Suppressor macrophage treated with lipopolysaccharide for 4 hours (primary cell): Measurements from ENCODE around the gene ANKLE2.
"Not testable (repeated sequence)": the region's sequence is repeated elsewhere in the genome, so short reads cannot be mapped to it uniquely, and the experiment has no call there.

Experiments
- DNase-seq: peaks from one replicate; pipeline ENCODE4 v3.0.0-alpha.2; 2020

ANKLE2 gene

DNA sequence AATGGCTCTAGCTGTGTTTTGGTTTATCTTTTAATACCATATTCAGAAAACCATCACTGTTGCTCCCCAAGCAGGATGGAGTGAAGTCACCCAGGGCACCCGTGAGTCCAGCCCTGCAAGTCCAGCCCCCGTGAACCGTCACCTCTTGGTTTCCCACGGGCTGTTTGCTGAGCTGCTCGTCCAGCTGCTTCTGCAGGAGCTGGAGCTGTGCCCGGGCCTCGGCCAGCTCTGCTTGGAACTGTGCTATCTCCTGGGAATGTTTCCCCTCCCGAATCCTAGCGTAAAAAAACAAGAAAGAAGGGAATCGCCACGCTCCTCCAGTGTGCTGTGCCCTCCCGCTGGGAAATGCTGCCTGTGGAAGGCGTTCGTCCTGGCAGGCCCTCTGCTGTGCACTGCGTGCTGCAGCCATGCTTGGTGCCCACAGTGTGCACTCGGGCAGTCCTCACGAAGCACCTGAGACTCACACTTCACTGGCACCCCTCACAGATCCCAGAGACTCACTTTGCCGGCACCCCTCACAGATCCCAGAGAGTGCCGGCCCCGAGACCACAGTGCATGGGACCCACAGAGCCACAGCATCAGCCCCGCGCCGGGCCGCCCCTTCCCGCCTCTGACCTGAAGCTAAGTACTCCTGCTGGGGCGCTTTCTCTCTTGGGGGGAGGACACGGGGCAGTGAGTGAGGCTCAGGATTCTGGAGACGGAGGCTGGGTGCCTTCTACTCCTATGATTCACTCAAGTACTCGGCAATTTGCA is 15.4 kb upstream of the ANKLE2 start:
- DNase-seq, result no peak

DNA sequence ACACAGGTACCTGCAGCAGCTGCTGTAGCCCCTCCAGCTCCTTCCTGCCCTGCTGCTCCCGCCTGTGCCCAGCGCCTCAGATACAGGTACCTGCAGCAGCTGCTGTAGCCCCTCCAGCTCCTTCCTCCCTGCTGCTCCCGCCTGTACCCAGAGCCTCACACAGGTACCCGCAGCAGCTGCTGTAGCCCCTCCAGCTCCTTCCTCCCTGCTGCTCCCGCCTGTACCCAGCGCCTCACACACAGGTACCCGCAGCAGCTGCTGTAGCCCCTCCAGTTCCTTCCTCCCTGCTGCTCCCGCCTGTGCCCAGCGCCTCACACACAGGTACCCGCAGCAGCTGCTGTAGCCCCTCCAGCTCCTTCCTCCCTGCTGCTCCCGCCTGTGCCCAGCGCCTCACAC is 14.6 kb upstream of the ANKLE2 start:
- DNase-seq, result not testable (repeated sequence)

DNA sequence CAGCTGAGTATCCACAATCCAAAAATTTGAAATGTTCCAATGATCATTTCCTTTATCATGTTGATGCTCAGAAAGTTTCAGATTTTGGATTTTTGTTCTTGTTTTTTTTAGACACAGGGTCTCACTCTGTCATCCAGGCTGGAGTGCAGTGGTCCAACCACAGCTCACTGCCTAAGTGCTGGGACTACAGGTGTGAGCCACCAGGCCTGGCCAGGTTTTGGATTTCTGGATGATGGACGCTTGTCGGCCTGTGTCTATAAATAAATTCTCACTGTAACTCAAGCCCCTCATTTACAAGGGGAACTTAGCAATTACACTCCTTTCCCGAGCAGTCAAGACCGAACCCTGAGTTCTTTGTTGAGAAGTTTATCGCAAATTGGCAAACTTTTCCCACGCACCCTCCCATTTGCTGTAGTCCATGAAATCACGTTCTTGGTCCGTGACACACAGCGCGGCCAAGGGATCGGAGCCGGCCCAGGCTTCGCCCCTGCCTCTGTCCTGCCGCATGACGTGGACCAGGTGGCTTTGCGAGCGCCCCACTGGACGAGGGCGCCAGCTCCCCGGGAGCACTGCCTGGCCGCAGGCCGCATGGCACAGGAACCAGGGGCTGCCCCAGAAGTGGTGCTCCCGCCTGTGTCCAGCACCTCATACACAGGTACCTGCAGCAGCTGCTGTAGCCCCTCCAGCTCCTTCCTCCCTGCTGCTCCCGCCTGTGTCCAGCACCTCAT is 14.0 kb upstream of the ANKLE2 start:
- DNase-seq, result no peak

DNA sequence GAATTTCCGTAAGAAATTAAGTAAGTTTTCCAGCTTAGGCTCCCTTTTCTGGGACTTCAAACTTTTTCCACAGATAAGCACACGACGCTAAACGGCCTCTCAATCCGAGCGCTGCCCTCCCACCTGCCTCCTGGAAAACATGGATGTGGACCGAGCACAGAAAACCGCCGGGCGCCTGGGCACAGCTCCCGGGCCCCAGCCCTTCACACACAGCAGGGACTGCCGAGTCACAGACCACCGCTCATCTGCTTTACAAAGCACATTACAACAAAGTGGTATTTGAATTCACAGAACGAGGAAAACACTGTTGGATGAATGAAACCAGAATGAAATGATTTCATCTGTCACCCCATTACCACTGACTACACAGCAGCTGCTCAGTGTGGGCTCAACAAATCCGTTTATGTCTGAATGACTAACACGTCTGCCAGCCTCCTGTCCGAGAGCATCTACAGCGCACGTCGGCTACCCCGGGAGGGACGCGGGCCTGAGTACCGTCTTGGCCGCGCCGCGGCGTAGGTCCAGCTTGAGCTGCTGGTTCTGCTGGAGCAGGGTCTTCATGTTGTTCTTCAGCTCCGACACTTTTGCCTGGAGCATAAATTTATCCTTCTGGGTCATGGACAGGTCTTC is 13.1 kb upstream of the ANKLE2 start:
- no peak for DNase-seq

DNA sequence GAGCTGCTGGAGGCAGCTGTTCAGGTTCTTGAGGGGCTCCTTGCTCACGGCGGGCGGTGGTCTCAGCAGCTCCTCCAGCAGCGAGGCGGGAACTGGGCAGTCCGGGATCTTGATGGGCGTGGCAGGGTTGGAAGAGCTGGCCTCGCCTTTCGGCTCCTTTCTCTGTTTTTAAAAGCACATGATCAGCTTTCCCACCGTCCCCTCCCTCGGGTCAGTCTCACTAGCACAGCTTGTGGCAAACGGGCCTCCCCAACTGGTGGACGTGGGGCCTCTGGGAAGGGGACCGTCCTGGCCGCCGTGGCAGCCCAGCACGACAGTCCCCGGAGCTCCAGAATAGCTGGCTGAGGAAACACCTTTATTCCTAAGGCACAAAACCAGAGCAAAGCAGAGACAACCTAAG is 12.5 kb upstream of the ANKLE2 start:
- DNase-seq, result no peak

DNA sequence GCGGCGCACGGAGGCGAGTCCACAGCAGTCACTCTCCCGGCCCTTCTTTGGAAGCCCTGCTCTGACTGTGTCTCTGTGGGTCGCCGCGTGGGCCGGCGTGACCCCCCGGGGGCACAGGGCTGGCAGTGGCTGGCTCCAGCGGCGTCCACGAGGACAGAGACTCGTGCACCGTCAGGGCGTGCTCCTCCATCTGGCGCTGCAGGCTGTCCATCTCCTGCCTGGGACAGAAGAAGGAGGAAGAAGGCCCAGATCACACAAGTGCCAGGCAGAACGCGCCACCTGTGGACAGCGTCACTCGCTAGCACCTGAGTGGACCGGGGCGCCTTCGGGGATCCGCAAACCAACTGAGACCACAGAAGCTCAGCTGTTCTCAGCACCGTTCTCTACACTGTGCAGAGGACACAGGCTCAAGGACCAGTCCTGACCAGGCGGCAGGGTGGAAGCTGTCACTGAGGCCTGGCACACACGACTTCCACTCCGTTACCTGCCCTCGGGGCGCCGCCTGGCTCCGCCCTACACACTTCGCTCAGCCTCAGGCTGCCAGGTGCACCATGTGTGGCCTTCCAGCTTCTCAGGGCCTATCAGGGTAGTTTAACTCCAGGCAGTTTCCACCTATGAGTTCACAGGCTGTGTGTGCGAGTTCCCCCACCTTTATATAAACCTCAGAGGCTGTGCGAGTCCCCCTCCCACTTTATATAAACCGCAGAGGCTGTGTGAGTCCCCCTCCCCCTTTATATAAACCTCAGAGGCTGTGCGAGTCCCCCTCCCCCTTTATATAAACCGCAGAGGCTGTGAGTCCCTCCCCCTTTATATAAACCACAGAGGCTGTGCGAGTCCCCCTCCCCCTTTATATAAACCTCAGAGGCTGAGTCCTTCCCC is 11.7 kb upstream of the ANKLE2 start:
- no peak for DNase-seq

DNA sequence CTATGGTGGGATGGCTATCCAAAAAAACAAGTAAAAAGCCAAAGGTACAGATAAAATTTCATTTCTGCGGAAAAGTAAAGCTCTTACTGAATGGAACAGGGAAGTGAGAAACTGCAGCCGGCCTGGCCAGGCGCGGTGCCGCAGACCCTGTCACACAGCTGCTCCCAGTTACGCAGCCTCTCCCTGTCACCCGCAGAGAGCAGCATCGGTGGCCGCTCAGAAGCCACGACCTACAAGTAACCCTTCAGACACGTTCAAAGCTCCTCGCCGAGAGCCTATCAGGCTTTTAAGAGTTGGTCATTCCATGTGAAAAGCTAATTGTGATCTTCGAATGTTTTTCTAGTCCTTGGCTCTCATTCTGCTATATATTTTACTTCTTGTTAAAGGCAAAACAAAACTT is 11.0 kb upstream of the ANKLE2 start:
- DNase-seq, result peak; percentile 57

DNA sequence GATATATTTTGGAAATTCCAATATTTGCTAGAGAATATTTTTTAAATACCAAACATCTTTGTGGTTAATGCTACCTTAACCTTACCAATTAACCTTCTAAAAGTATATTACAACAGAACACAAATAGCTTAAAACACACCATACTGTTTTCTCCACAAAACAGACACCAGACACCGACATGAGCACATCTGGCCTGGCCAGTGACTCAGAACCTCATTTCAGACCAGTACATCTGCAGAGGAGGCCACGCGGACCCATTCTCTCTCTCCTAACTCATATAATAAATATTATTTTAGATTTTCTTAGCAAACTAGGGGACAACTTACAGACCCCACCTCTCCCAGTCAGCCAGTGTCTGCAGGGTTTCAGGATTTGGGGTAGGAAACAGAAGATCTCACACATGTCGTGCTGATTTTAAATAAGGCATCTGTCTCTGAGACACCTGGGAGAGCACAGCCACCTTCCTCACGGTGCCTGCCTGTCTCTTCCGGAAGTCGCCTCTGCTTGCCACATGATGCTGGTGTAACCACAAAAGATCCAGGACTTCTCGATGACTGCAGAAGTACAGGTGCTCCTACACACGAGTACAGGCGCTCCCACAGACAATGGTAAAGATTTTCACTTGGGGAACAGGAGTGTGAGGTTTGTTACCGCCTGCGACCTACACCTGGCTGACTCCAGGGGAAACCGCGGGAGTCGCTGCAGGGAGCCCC is 9.7 kb upstream of the ANKLE2 start:
- DNase-seq, result no peak

DNA sequence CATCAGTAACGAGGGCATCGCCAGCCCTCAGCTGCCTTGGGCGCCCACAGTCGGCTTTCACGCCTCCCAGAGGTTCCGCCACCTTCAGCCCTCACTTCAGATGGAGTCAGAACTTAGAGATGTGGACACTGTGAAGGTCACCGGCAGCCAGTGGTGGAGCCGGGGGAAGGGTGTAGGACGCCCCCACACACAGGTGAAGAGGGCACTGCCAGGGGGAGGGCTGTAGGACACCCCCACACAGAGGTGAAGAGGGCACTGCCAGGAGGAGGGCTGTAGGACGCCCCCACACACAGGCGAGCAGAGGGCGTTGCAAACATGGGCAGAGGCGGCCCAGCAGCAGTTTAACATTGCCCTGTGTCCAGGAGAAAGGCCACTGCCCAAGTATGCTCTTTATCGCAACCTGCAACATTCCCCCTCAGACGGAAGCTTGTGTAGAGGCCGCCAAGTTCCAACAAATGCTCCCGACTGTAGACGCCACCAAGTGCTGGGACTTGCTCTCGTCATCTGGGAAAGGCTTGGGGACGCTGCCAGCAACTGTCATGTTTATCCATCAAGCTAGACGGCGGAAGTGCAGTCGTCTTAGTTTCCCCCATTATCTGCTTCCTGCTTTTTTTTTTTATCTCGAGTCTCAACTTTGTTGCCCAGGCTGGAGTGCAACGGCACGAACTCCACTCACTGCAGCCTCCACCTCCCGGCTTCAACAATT is 4.9 kb upstream of the ANKLE2 start:
- DNase-seq, result peak; percentile 77

DNA sequence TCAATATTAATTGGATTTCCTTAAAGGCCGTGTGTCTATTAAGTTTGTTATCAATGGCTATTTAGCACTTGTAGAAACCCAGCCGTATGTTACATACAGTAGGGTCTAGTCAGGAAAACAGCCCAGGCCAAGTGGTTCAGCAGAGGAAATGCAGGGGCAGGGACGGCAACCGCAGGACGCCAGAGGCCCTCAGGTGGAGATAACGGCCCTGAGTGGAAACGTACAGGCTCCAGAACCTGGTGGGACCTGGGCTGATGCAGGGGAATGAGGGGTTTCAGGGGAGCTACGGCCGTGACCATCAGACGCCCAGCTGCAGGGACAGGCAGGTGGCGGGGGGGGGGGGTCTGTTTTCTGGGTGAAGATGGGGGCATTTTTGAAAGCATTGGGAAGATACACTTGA is 3.7 kb upstream of the ANKLE2 start:
- DNase-seq, result no peak

DNA sequence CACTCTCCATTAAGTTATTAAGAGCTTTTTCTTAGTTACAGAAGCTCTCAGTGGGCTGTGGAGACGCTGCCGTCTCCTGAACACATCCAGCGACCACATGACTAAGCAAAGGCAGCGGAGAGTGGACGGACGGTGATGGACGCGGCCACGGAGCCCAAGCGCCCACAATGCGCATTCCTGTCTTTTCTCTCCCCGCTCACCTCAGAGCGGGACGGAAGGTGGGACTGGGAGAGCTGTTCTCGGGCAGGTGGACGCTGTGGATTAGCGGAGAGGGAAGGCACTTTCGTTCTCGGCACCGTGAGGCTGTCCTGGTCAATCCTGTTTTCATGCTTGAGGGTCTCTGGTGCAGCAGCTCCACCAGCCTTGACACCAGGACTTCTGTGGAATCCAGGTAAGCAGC is 2.6 kb upstream of the ANKLE2 start:
- no peak for DNase-seq

DNA sequence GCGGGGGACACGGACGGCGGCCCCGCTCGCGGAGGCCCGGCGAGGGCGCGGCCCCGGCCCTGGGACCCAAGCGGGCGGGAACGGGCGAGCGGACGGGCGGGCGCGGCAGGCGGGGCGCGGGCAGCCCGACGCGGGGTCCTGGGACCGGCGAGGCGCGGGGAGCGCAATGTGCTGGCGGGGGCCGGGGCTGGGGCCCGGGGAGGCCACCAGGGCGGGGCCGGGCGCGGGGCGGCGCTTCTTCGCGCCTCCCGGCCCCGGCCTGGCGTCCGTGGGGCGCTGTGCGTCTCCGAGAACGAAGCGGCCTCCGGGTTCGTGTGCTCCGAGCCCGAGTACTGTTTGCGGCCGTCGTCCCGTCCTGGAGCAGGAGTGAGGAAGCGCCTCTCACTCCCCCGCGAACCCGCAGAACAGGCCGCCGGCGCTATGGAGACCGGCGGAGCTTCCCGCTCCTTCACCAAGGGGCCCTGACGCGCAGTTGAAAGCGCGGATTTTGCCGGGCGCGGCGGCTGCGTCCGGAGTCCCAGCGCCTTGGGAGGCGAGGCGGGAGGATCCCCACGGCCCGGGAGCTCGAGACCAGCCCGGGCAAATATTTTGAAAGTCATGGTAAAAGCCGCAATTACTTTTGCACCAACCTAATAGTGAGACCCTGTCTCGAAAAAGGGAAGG is 420 bp upstream of the ANKLE2 start:
- peak; percentile 97 for DNase-seq

DNA sequence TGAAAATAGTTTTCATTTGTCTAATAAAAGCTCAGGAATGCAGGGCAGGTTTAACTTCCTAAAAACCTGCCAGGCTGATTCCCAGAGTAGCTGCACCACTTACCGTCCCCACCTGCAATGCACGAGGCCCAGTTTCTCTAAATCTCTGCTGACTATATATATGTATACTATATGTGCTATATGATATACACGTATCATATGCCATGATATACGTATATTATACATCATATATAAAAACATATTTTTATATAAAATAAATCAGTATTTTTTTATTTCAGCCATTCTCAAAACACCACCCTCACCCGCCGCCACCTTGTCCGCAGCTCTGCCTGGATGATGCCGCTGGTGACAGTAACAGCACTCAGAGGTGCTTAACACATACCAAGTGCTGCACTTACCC is 2.3 kb downstream of the ANKLE2 start:
- no peak for DNase-seq

DNA sequence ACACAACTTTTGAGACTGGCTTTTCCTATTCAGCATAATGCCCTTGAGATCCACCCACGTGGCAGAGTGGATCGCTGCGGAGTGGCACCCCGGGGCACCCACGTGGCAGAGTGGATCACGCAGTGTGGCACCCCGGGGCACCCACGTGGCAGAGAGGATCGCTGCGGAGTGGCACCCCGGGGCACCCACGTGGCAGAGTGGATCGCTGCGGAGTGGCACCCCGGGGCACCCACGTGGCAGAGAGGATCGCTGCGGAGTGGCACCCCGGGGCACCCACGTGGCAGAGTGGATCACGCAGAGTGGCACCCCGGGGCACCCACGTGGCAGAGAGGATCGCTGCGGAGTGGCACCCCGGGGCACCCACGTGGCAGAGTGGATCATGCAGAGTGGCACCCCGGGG is 2.8 kb downstream of the ANKLE2 start:
- not testable (repeated sequence) for DNase-seq

DNA sequence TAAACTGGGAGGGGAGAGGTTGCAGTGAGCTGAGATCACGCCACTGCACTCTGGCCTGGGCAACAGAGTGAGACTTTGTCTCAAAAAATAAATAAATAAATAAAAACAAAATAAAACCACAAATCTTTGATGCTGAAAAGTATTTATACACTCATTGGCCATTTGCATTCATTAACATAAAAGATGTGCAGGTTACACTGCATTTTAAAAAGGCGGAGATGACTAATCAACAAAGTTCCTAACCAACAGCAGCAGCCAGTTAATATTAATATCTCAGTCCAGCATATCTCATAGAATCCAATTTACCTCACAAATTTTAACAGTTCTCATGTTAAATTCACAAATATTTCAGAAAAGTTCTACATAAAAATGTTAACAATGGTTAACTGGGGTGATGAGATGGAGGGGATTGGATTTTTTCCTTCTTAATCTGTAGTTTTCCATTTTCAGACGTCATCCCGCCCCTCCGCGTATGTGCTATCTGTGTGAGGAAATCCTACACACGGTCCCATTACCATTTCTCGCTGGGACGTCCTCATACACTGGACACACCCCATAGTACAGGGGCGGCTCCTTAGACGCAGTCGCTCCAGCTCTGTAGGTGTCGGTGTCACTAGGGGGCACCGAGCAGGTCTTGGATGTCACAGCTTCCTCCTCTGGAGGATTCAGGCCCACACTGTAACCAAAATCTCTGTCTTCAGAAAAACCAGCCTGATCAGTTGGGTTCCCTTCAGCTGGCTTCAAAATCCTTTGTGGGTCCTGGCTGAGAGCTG is 7.3 kb downstream of the ANKLE2 start:
- no peak for DNase-seq

DNA sequence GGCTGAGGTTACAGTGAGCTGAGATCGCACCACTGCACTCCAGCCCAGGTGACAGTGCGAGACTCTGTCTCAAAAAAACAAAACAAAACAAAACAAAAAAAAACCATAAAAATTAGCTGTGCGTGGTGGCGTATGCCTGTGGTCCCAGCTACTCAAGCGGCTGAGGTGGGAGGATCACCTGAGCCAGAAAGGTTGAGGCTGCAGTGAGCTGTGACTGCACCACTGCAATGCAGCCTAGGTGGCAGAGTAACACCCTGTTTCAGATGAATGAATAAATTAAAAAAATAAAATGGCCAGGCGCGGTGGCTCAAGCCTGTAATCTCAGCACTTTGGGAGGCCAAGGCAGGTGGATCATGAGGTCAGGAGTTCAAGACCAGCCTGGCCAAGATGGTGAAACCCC is 8.0 kb downstream of the ANKLE2 start:
- not testable (repeated sequence) for DNase-seq

DNA sequence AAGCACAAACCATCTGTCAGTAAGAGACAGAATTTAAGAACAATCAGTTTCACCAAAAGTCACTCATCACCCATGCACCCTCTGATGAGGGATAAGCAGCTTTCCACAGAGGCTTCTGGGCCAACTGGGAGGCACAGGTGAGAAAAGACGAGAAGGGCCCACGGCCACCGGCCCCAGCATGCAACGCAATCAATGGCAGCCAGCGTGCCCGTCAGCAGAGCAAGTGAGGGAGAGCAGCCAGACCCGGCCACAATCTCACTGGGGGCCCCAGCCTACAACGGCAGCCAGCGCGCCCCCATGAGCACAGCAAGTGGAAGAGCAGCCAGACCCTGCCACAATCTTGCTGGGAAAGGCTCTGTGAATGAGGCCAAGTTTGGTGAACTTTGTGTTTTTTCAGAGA is 13.3 kb downstream of the ANKLE2 start:
- DNase-seq, result no peak

DNA sequence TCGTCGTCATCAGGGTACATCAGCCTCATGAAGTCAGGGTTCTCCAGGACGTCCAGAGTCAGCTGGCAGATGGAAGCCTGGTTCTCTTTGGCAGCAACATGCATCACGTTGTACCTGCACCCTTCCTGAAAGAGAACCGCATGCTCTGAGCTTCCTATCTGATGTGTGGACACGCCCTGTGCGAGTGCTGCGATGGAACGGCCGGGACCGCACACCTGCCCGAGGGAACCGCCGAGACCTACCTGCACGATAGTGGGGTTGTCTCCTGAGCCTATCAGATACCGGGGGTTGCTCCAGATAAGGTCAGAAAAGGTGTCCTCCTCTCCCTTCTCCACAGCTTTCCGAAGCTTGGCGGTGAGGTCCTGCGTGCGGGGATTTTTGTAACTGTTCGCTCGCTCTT is 13.7 kb downstream of the ANKLE2 start:
- no peak for DNase-seq

DNA sequence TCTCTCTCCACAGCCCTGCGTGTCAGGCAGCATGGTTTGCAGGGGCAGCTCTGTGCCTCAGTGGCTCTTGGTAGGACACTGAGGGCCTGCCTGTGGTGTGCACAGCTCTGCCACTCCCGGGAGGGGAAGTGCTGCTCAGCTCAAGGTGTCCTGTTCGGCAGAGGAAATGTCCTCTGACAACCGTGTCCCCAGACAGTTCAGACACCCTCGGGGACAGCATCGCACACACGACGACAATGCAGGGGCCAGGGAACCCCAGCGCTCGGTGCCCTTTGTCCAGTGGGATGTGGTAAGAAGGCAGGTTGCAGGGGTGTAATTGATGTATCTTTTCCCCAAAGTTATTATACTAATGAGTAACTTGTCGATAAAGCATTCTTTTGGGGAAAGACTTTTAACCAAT is 14.2 kb downstream of the ANKLE2 start:
- no peak for DNase-seq

DNA sequence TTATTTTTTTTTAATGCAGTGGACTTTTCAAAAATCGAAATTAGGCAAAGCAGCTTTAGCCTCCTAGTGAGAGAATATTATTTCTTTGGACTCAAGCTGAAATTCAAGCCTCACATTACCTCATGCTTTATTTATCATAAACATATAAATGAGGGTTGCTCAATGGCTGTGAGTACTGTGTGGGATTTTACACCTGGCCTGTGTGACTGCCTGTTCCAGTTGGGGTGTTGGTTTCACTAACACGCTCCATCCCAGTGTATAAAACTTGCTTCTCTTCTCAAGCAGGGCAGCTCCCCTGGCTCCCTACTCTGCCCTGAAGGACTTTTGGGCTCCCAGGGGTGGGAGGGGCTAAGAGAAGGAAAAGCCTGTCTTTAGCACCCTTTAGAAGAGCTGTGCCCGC is 15.0 kb downstream of the ANKLE2 start:
- no peak for DNase-seq

DNA sequence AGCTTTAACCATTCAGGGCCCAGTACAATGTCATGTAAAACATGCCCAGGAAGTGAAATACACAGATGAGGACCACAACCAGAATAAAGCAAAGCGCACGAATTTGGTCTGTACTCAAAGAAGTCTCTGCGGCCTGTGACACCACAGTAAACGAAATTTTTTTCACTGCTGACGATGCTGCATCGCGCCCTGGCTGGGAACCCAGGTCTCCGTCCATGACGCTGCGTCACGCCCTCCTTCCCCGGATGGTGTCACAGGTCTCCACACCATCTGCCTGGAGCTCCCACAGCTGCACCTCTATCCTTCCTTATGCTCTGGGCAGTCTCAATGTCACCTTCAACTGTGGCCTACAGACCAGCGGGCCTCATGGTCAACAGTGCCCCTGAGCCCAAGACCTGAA is 17.8 kb downstream of the ANKLE2 start:
- no peak for DNase-seq
